Ramos (cell line): ENCODE measurements around the gene BPI.
"Not testable (repeated sequence)": the region's sequence is repeated elsewhere in the genome, so short reads cannot be mapped to it uniquely, and the experiment has no call there.

Experiments
- in situ Hi-C: fragments of 300-500 bp; cut with MboI; formaldehyde crosslinking; loops from one replicate; pipeline ENCODE4 v1.14.3; 2022; ENCODE audit warnings: low sequenced_read_pairs; ENCODE audit not compliant: unreplicated experiment

The BPI gene

DNA sequence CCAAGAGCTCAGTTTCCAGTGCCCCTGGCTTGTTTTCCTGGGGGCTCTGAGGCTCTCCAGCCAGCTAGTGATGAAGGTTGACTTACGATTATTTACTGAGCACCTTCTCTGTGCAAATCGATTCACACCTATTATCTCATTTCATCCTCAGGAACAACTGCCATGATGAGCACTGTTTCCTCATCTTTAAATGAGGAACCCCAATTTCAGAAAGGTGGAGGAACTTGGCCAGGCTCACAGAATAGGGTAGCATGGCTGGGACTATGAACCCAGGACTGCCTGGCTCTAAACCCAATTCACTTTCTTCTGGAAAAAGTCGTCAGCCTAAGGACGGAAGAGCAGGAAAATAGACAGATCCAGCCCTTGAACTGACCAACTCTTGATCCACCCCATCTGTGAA is 3.5 kb upstream of the BPI start:
- in situ Hi-C loops: no loop called here

DNA sequence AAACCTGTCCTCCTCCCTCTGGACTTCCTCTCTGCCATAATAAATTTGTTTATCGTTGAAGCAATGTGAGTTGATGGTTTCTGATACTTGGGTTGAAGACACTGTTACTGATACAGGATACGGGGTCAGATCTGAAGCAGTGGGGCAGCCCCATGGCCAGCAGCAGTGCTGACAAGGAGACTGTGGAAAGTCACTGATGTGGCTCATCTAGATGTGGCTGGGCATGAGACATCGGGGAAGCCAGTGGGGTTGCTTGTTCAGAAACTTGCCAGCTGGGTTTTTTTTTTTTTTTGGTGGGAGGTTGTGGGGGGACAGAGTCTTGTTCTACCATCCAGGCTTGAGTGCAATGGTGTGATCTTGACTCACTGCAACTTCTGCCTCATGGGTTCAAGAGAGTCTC is 2.6 kb upstream of the BPI start:
- in situ Hi-C loops: no loop called here

GRCh38 chr20:38302786-38303185 is 1.2 kb upstream of the BPI start:
- in situ Hi-C loops: no loop called here

- in situ Hi-C loops: no loop called here
Measured at GRCh38 chr20:38304845-38305447, 990 bp downstream of the BPI start.

DNA sequence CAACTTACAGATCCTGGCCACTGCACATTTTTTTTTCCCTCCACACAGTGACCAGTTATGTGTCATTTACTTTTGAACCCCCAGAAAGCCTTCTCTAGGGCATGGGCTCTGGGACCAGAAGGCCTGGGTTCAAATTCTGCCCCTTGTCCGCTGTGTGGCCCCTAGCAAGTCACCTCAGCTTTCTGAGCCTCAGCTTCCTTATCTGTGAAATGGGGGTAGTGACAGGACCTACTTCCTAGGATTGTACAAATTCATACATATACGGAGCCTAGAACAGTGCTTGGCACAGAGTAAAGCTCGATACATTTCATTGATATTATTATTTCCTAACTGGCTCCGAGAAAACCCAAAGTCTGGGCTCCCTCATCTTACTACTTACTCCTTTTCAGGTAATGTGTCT is 1.6 kb downstream of the BPI start:
- in situ Hi-C loops: no loop called here

GRCh38 chr20:38306379-38306778 is 2.4 kb downstream of the BPI start:
- in situ Hi-C loops: no loop called here

- in situ Hi-C loops: no loop called here
Measured at GRCh38 chr20:38307371-38308046, 3.6 kb downstream of the BPI start.

- in situ Hi-C loops: no loop called here
Measured at GRCh38 chr20:38308047-38308438, 4.1 kb downstream of the BPI start.

- in situ Hi-C loops: no loop called here
Measured at GRCh38 chr20:38308447-38308846, 4.5 kb downstream of the BPI start.

GRCh38 chr20:38311091-38311490 is 7.1 kb downstream of the BPI start:
- in situ Hi-C loops: no loop called here

DNA sequence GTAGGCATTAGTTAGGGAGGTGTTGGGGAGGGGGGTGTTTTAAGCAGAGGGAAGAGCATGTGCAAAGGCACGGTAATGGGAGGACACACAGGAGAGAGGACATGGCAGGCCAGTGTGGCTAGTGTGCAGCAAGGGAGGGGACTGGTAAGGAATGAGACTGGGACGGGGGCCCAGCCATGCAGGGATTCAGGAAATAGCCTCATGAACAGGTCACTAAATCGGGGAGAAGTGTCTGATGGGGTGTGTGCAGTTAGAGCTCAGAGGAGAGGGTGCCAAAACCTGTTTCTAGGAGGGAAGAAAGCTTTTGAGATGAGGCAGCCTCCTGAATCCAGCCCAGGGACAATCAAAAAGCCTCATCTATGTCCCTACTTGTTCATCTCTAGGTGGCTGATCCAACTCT is 7.5 kb downstream of the BPI start:
- in situ Hi-C loops: no loop called here

DNA sequence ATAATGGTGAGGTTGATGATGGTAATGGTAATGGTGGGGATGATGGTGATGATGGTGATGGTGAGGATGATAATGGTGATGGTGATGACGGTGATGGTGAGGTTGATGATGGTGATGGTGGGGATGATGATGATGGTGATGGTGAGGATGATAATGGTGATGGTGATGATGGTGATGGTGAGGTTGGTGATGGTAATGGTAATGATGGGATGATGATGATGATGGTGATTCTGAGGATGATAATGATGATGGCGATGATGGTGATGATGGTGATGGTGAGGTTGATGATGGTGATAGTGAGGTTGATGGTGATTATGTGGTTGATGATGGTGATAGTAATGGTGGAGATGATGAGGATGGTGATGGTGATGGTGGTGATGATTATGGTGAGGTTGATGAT is 9.7 kb downstream of the BPI start:
- in situ Hi-C loops: no loop called here

DNA sequence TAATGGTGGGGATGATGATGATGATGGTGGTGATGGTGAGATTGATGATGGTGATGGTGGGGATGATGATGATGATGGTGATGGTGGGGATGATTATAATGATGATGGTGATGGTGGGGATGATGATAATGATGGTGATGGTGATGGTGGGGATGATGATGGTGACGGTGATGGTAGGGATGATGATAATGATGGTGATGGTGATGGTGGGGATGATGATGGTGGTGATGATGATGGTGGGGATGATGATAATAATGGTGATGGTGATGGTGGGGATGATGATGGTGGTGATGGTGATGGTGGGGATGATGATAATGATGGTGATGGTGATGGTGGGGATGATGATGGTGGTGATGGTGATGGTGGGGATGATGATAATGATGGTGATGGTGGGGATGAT is 10.4 kb downstream of the BPI start:
- in situ Hi-C loops: not testable (repeated sequence)

DNA sequence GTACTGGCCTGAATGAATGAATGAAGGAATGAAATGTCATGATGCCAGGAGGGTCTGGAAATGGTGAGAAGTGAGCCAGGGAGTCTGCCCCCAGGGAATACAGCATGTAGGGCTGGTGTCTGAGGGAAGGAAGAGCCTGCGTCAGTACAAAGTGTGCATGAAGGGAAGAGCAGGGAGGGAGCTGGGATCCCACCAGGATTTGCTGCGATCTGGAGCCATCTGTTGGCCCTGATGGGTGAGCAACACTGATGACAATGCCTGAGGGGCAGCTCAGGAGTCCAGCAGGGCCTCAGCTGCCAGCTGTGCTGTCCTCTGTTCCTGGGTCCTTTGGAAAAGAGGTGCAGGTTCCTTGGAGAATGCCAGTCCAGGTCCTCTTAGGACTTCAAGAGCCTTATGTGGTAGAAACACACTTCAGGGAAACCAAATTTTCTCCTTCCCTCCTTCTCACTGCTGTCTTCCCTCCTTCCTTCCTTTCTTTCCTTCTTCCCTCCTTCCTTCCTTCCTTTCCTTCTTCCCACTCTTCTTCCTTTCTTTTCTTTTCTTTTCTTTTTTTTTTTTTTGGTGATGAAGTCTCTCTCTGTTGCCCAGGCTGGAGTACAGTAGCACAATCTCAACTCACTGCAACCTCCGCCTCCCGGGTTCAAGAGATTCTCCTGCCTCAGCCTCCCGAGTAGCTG is 11.5 kb downstream of the BPI start:
- in situ Hi-C loops: no loop called here

DNA sequence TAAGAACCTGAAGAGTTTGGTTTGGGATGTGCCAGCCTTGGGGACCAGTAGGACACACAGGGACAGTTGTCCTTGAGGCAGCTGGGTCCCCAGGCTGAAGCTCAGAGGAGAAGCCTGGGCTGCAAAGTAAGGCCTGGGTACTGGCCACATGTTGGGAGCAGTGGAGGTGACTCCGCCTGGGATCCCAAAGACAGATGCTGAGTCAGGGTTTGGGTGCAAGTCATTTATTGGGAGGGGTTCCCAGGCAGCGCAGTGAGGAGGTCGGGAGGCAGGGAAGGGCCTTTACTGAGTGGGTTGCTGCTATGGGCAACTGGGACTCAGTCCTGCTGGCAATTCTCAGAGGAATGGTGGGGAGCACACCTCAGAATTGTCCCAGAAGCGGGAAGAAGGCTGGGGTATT is 12.4 kb downstream of the BPI start:
- in situ Hi-C loops: no loop called here

DNA sequence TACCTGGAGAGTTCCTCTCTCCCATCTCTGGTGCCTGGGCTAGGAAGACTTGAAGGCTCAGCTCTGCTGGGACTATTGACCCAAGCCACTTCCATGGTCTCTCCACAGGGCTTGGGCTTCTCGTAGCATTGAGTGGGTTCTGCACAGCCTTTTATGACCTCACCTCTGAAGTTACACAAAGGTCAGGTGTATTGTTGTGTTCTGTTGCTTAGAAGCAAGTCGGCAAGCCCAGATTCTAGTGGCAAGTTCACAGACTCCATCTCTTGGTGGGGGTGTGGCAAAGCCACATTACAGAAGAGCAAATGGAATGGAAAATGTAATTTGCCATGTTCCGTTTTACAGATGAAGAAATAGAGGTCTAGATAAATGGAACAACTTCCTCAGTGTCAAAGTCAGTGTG is 13.5 kb downstream of the BPI start:
- in situ Hi-C loops: no loop called here

- in situ Hi-C loops: no loop called here
Measured at GRCh38 chr20:38320221-38320620, 16.3 kb downstream of the BPI start.

- in situ Hi-C loops: no loop called here
Measured at GRCh38 chr20:38321959-38322598, 18.1 kb downstream of the BPI start.

DNA sequence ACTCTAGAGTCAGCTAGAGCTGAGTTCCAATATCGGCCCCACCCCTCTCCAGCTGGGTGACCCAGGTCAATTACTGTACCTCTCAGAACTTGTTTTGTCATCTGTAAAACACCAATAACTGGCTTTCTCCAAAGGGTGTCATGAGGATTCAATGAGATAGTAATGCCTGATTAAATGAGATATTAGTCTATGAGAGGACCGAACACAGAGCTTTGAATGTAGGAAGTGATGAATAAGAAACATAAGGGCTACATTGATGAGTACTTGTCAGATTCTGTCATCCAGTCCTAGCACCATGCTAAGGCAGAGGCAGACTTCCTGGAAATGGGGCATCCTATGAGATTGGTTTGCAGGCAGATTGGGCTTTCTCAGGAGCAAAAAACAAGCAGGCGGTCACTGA is 20.2 kb downstream of the BPI start:
- in situ Hi-C loops: no loop called here

GRCh38 chr20:38325167-38325566 is 21.2 kb downstream of the BPI start:
- in situ Hi-C loops: no loop called here

GRCh38 chr20:38325905-38326304 is 21.9 kb downstream of the BPI start:
- in situ Hi-C loops: no loop called here
